ENCODE measurements around the gene CAPRIN1. TPM values are rescaled to one million over a fixed set of nuclear protein-coding genes. Genes with fewer than 3 reads are reported as not detected.

The CAPRIN1 gene
- total RNA-seq, 1 experiment from 2014 or later = 224 TPM

DNA sequence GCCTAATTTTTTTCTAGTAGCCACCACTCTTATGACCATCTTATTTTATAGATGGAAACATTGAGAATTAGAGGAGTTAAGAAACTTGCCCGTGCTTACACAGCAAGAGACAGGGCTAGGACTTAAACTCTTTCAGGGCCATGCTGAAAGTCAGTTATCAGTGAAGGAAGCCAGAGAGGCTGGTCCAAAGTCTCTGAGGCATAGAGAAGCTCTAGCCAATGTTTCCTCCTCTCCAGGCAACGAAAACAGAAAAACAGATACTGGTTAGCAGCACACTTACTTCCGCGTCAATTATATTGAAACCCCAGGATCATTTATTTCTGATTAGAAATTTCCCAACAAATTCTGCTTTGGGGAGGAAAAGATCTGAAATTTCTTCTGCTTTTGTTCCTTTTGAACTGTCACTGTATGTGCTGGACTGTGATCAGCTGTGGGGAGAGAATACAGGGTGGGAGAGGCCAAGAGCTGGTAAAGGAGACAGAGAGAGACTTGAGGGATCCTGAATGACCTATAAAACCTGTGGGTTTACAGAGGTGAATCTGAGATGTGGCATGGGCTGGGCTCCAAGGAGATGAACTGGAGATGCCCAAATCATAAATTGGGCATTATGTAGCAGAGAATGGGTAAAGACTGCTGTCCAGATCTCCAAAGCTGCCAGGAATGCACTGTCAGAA is 37.5 kb upstream of the CAPRIN1 start:
- Histone ChIP-seq H3K36me3 (ENCODE audit: low read depth, low read length) (no peaks in the 10 kb centered on the region), H3K9ac (ENCODE audit: low read length) (no peak overlapping the region), H2AFZ (ENCODE audit: low read length) (no peak overlapping the region), H3F3A (ENCODE audit: low read length, unreplicated experiment) (no peaks in the 10 kb centered on the region), H3K4me1 (ENCODE audit: insufficient read depth, low read length) (no peaks in the 10 kb centered on the region), H3K9me3 (ENCODE audit: low read length) (no peaks in the 10 kb centered on the region), H3K9me2 (replicated peaks; ENCODE audit: low read length) (no peaks in the 10 kb centered on the region), H3K27me3 (ENCODE audit: low read length) (no peaks in the 10 kb centered on the region), H3K4me3 (ENCODE audit: low read length) (no peak overlapping the region), H3K27ac (ENCODE audit: low read length) (no peak overlapping the region), H4K20me1 (ENCODE audit: low read length) (no peaks in the 10 kb centered on the region), H3K4me2 (ENCODE audit: low read length) (no peak overlapping the region), H3K79me2 (ENCODE audit: low read length) (no peaks in the 10 kb centered on the region)
- DNase-seq = no peak
- ATAC-seq = no peak
- POLR2A ChIA-PET (ENCODE audit: unreplicated experiment) = no interaction called here
- TF ChIP-seq EZH2phosphoT487 (IDR thresholded peaks at IDR 0.05; ENCODE audit: borderline replicate concordance, low read length) (no peak), CTCF (conservative IDR thresholded peaks at IDR 0.05; ENCODE audit: low read depth, low read length) (no peak), EZH2 (IDR thresholded peaks at IDR 0.05; ENCODE audit: low read length, unreplicated experiment) (no peak)
- no TSS peak for BruUV-seq (replicated peaks)
- CTCF ChIA-PET = no interaction called here
- intact Hi-C loops (cut with micrococcal nuclease) = no loop called here

DNA sequence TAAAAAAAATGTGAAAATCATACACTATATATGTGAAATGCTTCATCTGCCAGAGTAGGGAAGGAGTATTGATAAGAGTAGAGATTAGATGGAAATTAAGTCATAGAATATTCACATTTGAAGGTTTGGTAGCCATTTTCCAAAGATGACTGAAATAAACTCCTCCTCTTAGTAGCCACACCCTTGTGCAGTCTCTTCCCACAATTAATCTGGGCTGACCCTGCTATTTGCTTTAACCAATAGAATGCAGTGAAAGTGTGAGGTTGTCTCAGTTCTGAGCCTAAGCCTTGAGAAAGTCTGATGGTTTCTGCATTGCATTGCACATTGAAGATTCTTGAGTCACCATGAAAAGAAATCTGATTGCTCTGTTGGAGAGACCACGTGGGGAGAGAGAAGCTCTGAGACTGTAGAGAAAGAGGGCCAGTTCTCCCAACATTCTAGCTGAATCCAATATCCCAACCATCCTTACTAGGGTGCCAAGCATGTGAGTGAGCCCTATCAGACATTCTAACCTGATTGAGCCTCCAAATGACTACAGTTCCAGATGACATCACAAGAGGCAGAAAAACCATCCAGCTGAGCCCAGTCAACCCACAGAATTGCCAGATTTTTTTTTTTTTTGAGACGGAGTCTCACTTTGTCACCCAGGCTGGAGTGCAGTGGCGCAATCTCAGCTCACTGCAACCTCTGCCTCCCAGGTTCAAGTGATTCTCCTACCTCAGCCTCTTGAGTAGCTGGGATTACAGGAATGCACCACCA is 29.4 kb upstream of the CAPRIN1 start:
- Histone ChIP-seq H3K27me3 (ENCODE audit: low read length) (no peaks in the 10 kb centered on the region), H3K9me2 (replicated peaks; ENCODE audit: low read length) (no peaks in the 10 kb centered on the region), H2AFZ (ENCODE audit: low read length) (no peak overlapping the region), H3K9ac (ENCODE audit: low read length) (no peak overlapping the region), H3K4me3 (ENCODE audit: low read length) (no peak overlapping the region), H3K4me2 (ENCODE audit: low read length) (no peak overlapping the region), H3F3A (ENCODE audit: low read length, unreplicated experiment) (no peaks in the 10 kb centered on the region), H3K79me2 (ENCODE audit: low read length) (no peaks in the 10 kb centered on the region), H3K9me3 (ENCODE audit: low read length) (no peaks in the 10 kb centered on the region), H4K20me1 (ENCODE audit: low read length) (no peaks in the 10 kb centered on the region), H3K36me3 (ENCODE audit: low read depth, low read length) (no peaks in the 10 kb centered on the region), H3K27ac (ENCODE audit: low read length) (no peak overlapping the region), H3K4me1 (ENCODE audit: insufficient read depth, low read length) (no peaks in the 10 kb centered on the region)
- DNase-seq (no peak), ATAC-seq (no peak)
- intact Hi-C loops (cut with micrococcal nuclease) = no loop called here
- POLR2A ChIA-PET (ENCODE audit: unreplicated experiment) = no interaction called here
- CTCF ChIA-PET = no interaction called here
- BruUV-seq (replicated peaks) = no TSS peak
- no peak for TF ChIP-seq CTCF (conservative IDR thresholded peaks at IDR 0.05; ENCODE audit: low read depth, low read length)
- no peak for TF ChIP-seq EZH2phosphoT487 (IDR thresholded peaks at IDR 0.05; ENCODE audit: borderline replicate concordance, low read length)
- no peak for TF ChIP-seq EZH2 (IDR thresholded peaks at IDR 0.05; ENCODE audit: low read length, unreplicated experiment)

DNA sequence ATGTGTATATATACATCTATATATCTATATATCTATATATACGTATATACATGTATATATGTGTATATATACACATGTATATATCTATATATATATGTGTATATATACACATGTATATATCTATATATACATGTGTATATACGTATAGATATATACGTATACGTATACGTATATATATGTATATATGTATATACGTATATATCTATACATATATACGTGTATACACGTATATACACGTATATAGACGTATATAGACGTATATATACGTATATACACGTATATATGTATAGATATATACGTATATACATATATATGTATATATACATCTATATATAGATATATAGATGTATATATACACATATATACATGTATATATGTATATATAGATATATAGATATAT is 25.1 kb upstream of the CAPRIN1 start:
- no TSS peak for BruUV-seq (replicated peaks)
- Histone ChIP-seq H4K20me1 (ENCODE audit: low read length) (no peaks in the 10 kb centered on the region), H3K4me3 (ENCODE audit: low read length) (no peak overlapping the region), H3K79me2 (ENCODE audit: low read length) (no peaks in the 10 kb centered on the region), H3K9ac (ENCODE audit: low read length) (no peak overlapping the region), H3F3A (ENCODE audit: low read length, unreplicated experiment) (no peaks in the 10 kb centered on the region), H3K9me2 (replicated peaks; ENCODE audit: low read length) (no peaks in the 10 kb centered on the region), H3K9me3 (ENCODE audit: low read length) (no peaks in the 10 kb centered on the region), H2AFZ (ENCODE audit: low read length) (no peak overlapping the region), H3K27ac (ENCODE audit: low read length) (no peak overlapping the region), H3K27me3 (ENCODE audit: low read length) (no peaks in the 10 kb centered on the region), H3K4me1 (ENCODE audit: insufficient read depth, low read length) (no peaks in the 10 kb centered on the region), H3K36me3 (ENCODE audit: low read depth, low read length) (no peaks in the 10 kb centered on the region), H3K4me2 (ENCODE audit: low read length) (no peak overlapping the region)
- ChIA-PET POLR2A (ENCODE audit: unreplicated experiment) (no interaction called here), CTCF (no interaction called here)
- ATAC-seq = no peak
- no peak for TF ChIP-seq EZH2phosphoT487 (IDR thresholded peaks at IDR 0.05; ENCODE audit: borderline replicate concordance, low read length)
- no peak for TF ChIP-seq CTCF (conservative IDR thresholded peaks at IDR 0.05; ENCODE audit: low read depth, low read length)
- TF ChIP-seq EZH2 (IDR thresholded peaks at IDR 0.05; ENCODE audit: low read length, unreplicated experiment) = no peak
- no peak for DNase-seq
- intact Hi-C loops (cut with micrococcal nuclease) = no loop called here
